ENCODE measurements around the gene STXBP1. TPM values are rescaled to one million over a fixed set of nuclear protein-coding genes. Genes with fewer than 3 reads are reported as not detected.
A peak's percentile ranks its signal among the peaks of the same experiment; 100 is the strongest.

The STXBP1 gene
- total RNA-seq, 6 donors from 2014 or later = 44.6 to 124 (median 76.1) TPM

DNA sequence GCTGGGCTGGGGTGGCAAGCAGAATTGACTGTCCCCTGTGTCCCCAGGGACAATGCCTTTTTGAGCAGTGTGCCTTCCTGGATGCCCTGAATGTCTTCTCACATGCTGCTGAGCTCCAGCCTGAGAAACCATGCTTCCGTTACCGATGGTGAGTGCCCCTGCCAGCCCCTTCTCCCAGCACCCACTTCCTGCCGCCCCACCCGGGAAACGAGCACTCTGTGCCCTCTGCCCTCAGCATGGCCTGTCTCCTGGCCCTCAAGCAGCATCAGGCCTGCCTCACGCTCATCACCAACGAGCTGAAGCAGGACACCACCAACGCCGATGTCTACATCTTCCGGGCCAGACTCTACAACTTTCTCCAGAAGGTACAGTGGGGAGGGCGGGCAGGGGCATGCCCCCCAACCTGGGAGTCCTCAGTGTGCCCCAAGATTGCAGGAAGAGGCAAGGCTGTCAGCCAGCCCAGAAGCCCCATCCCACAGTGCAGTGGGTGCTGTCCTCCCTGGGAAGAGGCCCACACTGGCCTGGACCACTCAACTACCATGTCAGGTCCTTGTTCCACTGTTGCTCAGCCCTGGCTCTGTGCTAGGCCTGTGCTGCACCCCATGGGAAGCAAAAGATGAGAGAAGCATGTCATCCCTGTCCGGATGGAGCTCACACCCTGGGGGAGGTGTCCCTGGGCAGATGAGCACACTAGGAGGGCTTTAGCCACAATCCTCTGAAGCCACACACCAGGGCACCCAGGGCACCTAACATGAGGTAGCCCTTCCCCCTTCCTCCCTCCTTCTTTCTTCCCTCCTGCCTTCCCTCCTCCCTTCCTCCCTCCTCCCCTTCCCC is 108.2 kb downstream of the STXBP1 start:
- peaks cover 11 to 27% (median 21%) of the 10 kb centered on the region in 4 donors for H3K4me1 ChIP-seq
- ATAC-seq (ENCODE audit: low FRiP score in 2 of 2) (no peak), DNase-seq (no peak)
- WGBS, 2 donors = 73 to 76% methylated on average over 8 to 12 of the region's 12 CpGs
- no peak overlapping the region for H3K27ac ChIP-seq
- no peak overlapping the region for H3K4me3 ChIP-seq
- H3K36me3 ChIP-seq = no peaks in the 10 kb centered on the region
- H3K27me3 ChIP-seq = no peaks in the 10 kb centered on the region
- no peak for TF ChIP-seq EP300 (IDR thresholded peaks at IDR 0.05)
- no peak for TF ChIP-seq POLR2AphosphoS5 (IDR thresholded peaks at IDR 0.05)
- TF ChIP-seq, protein P1, sequence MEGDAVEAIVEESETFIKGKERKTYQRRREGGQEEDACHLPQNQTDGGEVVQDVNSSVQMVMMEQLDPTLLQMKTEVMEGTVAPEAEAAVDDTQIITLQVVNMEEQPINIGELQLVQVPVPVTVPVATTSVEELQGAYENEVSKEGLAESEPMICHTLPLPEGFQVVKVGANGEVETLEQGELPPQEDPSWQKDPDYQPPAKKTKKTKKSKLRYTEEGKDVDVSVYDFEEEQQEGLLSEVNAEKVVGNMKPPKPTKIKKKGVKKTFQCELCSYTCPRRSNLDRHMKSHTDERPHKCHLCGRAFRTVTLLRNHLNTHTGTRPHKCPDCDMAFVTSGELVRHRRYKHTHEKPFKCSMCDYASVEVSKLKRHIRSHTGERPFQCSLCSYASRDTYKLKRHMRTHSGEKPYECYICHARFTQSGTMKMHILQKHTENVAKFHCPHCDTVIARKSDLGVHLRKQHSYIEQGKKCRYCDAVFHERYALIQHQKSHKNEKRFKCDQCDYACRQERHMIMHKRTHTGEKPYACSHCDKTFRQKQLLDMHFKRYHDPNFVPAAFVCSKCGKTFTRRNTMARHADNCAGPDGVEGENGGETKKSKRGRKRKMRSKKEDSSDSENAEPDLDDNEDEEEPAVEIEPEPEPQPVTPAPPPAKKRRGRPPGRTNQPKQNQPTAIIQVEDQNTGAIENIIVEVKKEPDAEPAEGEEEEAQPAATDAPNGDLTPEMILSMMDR (IDR thresholded peaks at IDR 0.05) = no peak
- TF ChIP-seq POLR2A (IDR thresholded peaks at IDR 0.05) = no peak
- no peaks in the 10 kb centered on the region for H3K9me3 ChIP-seq

DNA sequence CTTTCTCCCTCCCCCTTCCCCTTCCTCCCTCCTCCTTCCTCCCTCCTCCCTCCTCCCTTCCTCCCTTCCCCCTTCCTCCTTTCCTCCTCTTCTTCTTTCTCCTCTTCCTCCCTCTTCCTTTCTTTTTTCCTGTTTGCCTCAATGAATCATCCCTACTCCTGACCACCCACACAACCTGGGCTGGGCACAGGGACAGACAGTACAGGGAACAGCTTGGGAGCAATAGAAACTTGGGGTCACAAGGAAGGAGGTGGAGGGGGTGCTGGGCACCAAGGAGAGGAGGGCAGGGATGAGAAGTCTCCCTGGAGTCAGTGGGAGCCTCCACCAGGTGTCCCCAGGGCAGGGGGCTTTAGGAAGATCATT is 108.8 kb downstream of the STXBP1 start:
- Histone ChIP-seq H3K4me3 (no peak overlapping the region), H3K27me3 (no peaks in the 10 kb centered on the region), H3K36me3 (no peaks in the 10 kb centered on the region), H3K27ac (no peak overlapping the region), H3K9me3 (no peaks in the 10 kb centered on the region), H3K4me1 (peaks cover 11 to 27% (median 21%) of the 10 kb centered on the region in 4 donors)
- DNase-seq (no peak), ATAC-seq (ENCODE audit: low FRiP score in 2 of 2) (no peak)
- TF ChIP-seq POLR2AphosphoS5 (IDR thresholded peaks at IDR 0.05) (no peak), POLR2A (IDR thresholded peaks at IDR 0.05) (no peak)

DNA sequence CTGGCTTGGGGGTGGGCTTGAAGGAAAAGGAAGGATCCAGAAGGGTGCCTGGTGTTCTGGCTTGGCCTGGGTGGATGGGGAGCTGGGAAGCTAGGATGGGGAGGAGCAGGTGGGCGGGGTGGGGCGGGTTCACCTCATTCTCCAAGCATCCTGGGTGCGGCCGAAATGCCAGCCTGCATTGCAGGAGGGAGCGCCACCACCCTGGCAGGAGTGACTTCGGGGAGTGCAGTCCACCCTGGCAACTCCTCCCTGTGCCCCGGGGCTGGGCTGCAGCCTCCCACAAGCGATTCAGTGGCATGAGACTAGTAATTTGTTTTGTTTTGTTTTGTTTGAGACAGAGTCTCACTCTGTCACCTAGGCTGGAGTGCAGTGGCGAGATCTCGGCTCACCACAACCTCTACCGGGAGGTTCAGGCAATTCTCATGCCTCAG is 109.3 kb downstream of the STXBP1 start:
- Histone ChIP-seq H3K9me3 (no peaks in the 10 kb centered on the region), H3K4me1 (peaks cover 7 to 21% (median 16%) of the 10 kb centered on the region in 4 donors), H3K4me3 (no peak overlapping the region), H3K27me3 (no peaks in the 10 kb centered on the region), H3K36me3 (no peaks in the 10 kb centered on the region), H3K27ac (no peak overlapping the region)
- ATAC-seq (ENCODE audit: low FRiP score in 2 of 2) = no peak
- no peak for TF ChIP-seq POLR2AphosphoS5 (IDR thresholded peaks at IDR 0.05)
- no peak for DNase-seq
- 60 to 71% methylated on average over 7 to 11 of the region's 11 CpGs for WGBS, 2 donors

DNA sequence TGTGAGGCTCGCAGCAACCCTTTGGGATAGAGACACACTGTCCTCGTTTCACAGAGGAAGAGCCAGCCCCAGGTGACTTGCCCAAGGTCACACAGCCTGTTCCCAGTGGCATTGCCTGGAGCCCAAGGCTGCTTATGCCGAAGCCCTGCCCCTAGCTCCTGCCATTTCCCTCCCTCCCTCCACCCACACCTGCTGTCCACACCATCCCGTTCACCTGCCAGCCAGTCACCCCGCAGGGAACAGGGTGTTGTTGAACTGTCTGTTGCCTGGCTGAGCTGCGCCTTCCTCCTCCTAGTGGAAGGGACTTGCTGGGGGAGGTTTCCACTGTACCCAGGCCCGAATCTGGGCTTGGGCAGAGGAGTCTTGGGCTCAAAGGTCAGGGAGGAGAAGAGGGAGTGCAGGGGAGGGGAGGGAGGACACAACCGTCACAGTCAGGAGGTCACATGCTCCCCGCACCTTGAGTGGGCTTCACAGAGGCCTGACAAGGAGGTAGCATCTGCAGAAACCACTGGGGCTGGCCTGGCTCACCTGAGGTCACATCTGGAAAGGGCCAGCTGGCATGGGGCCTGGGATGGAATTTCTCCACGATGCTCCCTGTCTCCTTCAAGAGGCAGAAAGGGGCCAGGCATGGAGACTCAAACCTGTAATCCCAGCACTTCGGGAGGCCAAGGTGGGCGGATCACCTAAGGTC is 110.1 kb downstream of the STXBP1 start:
- H3K9me3 ChIP-seq = no peaks in the 10 kb centered on the region
- no peak overlapping the region for H3K27ac ChIP-seq
- 79 to 83% methylated on average over 12 of the region's 12 CpGs for WGBS, 2 donors
- no peak for DNase-seq
- H3K36me3 ChIP-seq = no peaks in the 10 kb centered on the region
- H3K4me3 ChIP-seq = no peak overlapping the region
- peaks cover 7 to 21% (median 15%) of the 10 kb centered on the region in 4 donors for H3K4me1 ChIP-seq
- TF ChIP-seq, protein P1 (IDR thresholded peaks at IDR 0.05) = no peak
- TF ChIP-seq POLR2AphosphoS5 (IDR thresholded peaks at IDR 0.05) (no peak), EP300 (IDR thresholded peaks at IDR 0.05) (no peak), POLR2A (IDR thresholded peaks at IDR 0.05) (no peak)
- no peak for ATAC-seq (ENCODE audit: low FRiP score in 2 of 2)
- no peaks in the 10 kb centered on the region for H3K27me3 ChIP-seq

GRCh38 chr9:127723013-127723412 is 110.9 kb downstream of the STXBP1 start:
- no peaks in the 10 kb centered on the region for H3K9me3 ChIP-seq
- ATAC-seq (ENCODE audit: low FRiP score in 2 of 2) (no peak), DNase-seq (peak in 1 of 2 donors; percentile 76)
- H3K4me3 ChIP-seq = no peak overlapping the region
- 91 to 93% methylated on average over 11 to 13 of the region's 13 CpGs for whole genome bisulfite sequencing, 2 donors
- no peaks in the 10 kb centered on the region for H3K27me3 ChIP-seq
- no peak for TF ChIP-seq EP300 (IDR thresholded peaks at IDR 0.05)
- TF ChIP-seq POLR2A (IDR thresholded peaks at IDR 0.05) = no peak
- TF ChIP-seq, protein P1 (IDR thresholded peaks at IDR 0.05) = no peak
- no peak for TF ChIP-seq POLR2AphosphoS5 (IDR thresholded peaks at IDR 0.05)
- H3K27ac ChIP-seq = no peak overlapping the region
- no peaks in the 10 kb centered on the region for H3K36me3 ChIP-seq
- peaks cover 7 to 21% (median 15%) of the 10 kb centered on the region in 4 donors for H3K4me1 ChIP-seq
